Adrenal gland (tissue), 5 donors: ENCODE measurements around the gene CHD9NB.
"Not testable (repeated sequence)": the region's sequence is repeated elsewhere in the genome, so short reads cannot be mapped to it uniquely, and the experiment has no call there.

Source experiments
- POLR2A ChIP-seq, 2 donors: fragments of 450-650 bp; IDR thresholded peaks; one replicate each; pipeline ENCODE4 v1.6.1; 2017; ENCODE audit warnings: antibody characterized with exemption in 2 of 2, mild to moderate bottlenecking in 2 of 2, moderate library complexity in 1 of 2
- TF ChIP-seq, protein P1 (sequence below), 6 experiments: fragments of 450-650 bp in 4 of 6; fragments of 200-600 bp in 2 of 6; sonication (generic) in 1 of 6; IDR thresholded peaks; 1 replicate in 5 of 6; 2 replicates in 1 of 6; pipeline versions ENCODE4 v1.5.1 to v1.8.0; 2016 to 2021; ENCODE audit warnings: antibody characterized with exemption in 6 of 6, mild to moderate bottlenecking in 2 of 6, moderate library complexity in 1 of 6
- donor health status: DM: no; HTN: no; CAD: no.

- TF ChIP-seq, protein P1, sequence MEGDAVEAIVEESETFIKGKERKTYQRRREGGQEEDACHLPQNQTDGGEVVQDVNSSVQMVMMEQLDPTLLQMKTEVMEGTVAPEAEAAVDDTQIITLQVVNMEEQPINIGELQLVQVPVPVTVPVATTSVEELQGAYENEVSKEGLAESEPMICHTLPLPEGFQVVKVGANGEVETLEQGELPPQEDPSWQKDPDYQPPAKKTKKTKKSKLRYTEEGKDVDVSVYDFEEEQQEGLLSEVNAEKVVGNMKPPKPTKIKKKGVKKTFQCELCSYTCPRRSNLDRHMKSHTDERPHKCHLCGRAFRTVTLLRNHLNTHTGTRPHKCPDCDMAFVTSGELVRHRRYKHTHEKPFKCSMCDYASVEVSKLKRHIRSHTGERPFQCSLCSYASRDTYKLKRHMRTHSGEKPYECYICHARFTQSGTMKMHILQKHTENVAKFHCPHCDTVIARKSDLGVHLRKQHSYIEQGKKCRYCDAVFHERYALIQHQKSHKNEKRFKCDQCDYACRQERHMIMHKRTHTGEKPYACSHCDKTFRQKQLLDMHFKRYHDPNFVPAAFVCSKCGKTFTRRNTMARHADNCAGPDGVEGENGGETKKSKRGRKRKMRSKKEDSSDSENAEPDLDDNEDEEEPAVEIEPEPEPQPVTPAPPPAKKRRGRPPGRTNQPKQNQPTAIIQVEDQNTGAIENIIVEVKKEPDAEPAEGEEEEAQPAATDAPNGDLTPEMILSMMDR (IDR thresholded peaks at IDR 0.05), result not testable (repeated sequence)
- not testable (repeated sequence) for TF ChIP-seq POLR2A (IDR thresholded peaks at IDR 0.05)
Measured at GRCh38 chr16:53036711-53037110, 16.0 kb downstream of the CHD9NB start.
